BLaER1 (cell line): ENCODE measurements around the gene PRKCE.

Experiments
- H3K27ac ChIP-seq: shearing (Covaris generic); formaldehyde crosslinking; 2 replicates; pipeline ENCODE4 v1.8.1; 2022
- H3K27me3 ChIP-seq: shearing (Covaris generic); formaldehyde crosslinking; 2 replicates; pipeline ENCODE4 v1.8.1; 2022
- H3K36me3 ChIP-seq: shearing (Covaris generic); formaldehyde crosslinking; 2 replicates; pipeline ENCODE4 v1.8.1; 2022
- H3K4me1 ChIP-seq: shearing (Covaris generic); formaldehyde crosslinking; 2 replicates; pipeline ENCODE4 v1.8.1; 2022
- H3K4me2 ChIP-seq: shearing (Covaris generic); formaldehyde crosslinking; 2 replicates; pipeline ENCODE4 v1.8.1; 2022
- H3K4me3 ChIP-seq: shearing (Covaris generic); formaldehyde crosslinking; 2 replicates; pipeline ENCODE4 v1.8.1; 2022
- H3K9ac ChIP-seq: shearing (Covaris generic); formaldehyde crosslinking; 2 replicates; pipeline ENCODE4 v1.8.1; 2022
- H3K9me3 ChIP-seq: shearing (Covaris generic); formaldehyde crosslinking; 2 replicates; pipeline ENCODE4 v1.8.1; 2022
- H4K20me1 ChIP-seq: shearing (Covaris generic); formaldehyde crosslinking; 2 replicates; pipeline ENCODE4 v1.8.1; 2022
- Cebpa-rat ChIP-seq: shearing (Covaris generic); IDR thresholded peaks from 2 replicates; pipeline ENCODE4 v1.8.1; 2022

Gene PRKCE

DNA sequence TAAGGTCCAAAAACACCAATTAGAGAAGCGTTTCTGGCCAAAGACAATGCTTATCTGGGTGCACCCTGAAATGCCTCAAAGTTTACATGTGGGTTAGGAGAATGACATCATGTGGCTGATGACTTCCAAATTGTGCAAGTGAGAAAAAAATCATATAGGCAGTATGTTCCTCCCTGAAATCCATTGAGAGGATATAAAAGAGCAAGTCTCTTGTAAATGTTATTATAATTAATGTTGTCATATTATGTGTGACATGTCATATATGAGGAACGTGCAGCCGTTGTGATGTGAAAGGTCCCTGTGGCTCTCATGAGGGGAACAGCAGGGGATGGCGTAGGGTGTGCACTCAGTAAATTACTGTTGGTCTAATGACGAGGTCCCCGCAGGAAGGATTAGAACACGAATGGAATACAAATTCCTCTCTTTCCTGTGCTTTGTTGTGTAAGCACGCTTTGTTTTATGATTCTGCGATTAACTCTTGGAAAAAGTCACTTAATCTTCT, 290.8 kb downstream of the PRKCE start:
- H3K4me2 ChIP-seq, result no peak overlapping the region
- peaks cover 100% of the 10 kb centered on the region for H4K20me1 ChIP-seq
- H3K36me3 ChIP-seq, result peaks cover 73% of the 10 kb centered on the region
- H3K4me1 ChIP-seq, result peaks cover 19% of the 10 kb centered on the region
- H3K9me3 ChIP-seq, result no peaks in the 10 kb centered on the region
- H3K27ac ChIP-seq, result no peak overlapping the region
- no peak overlapping the region for H3K4me3 ChIP-seq
- no peak for TF ChIP-seq Cebpa-rat
- no peak overlapping the region for H3K9ac ChIP-seq
- H3K27me3 ChIP-seq, result no peaks in the 10 kb centered on the region

DNA sequence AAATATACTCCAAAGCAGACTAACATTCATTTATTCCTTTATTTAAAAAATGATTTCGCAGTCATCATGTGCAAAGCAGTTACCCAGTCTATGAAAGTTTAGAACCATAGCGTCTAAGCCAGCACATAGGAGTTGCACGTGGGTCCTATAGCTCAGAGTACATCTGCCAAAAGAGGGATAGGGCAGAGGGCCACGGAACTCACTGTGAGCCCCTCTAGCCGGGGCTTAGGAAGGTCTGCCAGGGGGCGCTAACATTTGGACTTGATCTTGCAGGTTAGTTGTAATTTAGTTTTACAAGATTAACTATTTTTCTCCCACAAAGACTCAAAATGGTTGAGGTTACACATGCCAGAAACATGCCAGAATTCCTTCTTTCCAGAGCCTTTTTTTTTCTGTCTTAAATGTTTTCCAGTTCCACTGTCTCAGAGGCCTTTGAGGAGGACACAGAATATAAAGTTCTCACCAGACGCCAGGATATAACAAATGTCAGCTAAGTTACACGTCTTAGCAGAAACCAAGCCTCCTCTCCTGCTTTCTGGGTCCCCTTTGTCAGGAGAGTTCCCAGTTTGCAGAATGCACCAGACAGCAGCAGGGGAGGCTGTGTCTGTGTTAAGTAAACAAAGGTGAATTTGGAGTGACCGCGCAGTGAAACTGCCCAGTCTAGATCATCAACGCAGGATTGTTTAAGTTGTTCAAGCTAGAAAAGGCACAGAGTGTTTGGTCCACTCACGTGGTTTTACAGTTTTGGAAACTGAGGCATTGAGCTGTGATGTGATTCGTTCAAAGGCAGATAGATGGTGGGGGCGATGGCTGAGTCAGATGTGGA, 292.0 kb downstream of the PRKCE start:
- H3K4me2 ChIP-seq, result no peak overlapping the region

DNA sequence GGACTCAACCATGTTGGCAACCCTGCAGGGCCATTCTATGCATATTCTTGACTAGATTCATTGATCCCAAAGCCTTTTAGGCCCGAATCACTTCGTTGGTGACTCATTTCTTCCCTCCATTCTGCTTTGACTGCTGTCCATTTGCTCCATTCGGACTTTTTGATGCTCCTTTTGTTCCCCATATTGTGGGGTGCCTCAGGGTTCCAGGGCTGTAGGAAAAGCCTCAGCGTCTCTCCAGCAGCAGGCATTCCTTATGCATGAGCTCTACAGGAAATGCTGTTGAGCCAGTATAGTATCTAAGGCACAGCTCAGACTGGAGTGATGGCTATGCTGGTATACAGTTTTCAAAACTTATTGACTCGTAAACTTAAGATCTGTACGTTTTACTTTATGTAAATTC, 292.6 kb downstream of the PRKCE start:
- H4K20me1 ChIP-seq, result peaks cover 100% of the 10 kb centered on the region
- no peaks in the 10 kb centered on the region for H3K9me3 ChIP-seq
- H3K9ac ChIP-seq, result no peak overlapping the region
- no peak overlapping the region for H3K4me2 ChIP-seq
- H3K36me3 ChIP-seq, result peaks cover 56% of the 10 kb centered on the region
- H3K27ac ChIP-seq, result no peak overlapping the region
- peaks cover 21% of the 10 kb centered on the region for H3K4me1 ChIP-seq
- H3K27me3 ChIP-seq, result no peaks in the 10 kb centered on the region
- no peak overlapping the region for H3K4me3 ChIP-seq
- no peak for TF ChIP-seq Cebpa-rat

More for the DNA sequence above, 292.0 kb downstream of the PRKCE start:
- Histone ChIP-seq H3K27me3 (no peaks in the 10 kb centered on the region), H3K36me3 (peaks cover 63% of the 10 kb centered on the region), H3K9me3 (no peaks in the 10 kb centered on the region), H3K9ac (no peak overlapping the region), H3K4me3 (no peak overlapping the region), H3K4me1 (peaks cover 19% of the 10 kb centered on the region), H3K27ac (no peak overlapping the region), H4K20me1 (peaks cover 100% of the 10 kb centered on the region)
- TF ChIP-seq Cebpa-rat, result no peak

- Histone ChIP-seq H3K27me3 (no peaks in the 10 kb centered on the region), H3K4me3 (no peak overlapping the region), H3K9me3 (no peaks in the 10 kb centered on the region), H3K36me3 (peaks cover 44% of the 10 kb centered on the region), H4K20me1 (peaks cover 100% of the 10 kb centered on the region), H3K4me1 (peaks cover 34% of the 10 kb centered on the region), H3K9ac (no peak overlapping the region), H3K4me2 (peak overlapping the region; percentile 8; the same call in 1 of the 2 replicates), H3K27ac (no peak overlapping the region)
- no peak for TF ChIP-seq Cebpa-rat
Measured at GRCh38 chr2:45945302-45945717, 293.8 kb downstream of the PRKCE start.

GRCh38 chr2:45946023-45946422, 294.5 kb downstream of the PRKCE start:
- Histone ChIP-seq H3K36me3 (peaks cover 47% of the 10 kb centered on the region), H3K4me1 (peaks cover 41% of the 10 kb centered on the region), H4K20me1 (peaks cover 100% of the 10 kb centered on the region), H3K4me3 (no peak overlapping the region), H3K9me3 (no peaks in the 10 kb centered on the region), H3K4me2 (peak overlapping the region; percentile 8; the same call in 1 of the 2 replicates), H3K27me3 (no peaks in the 10 kb centered on the region), H3K9ac (no peak overlapping the region), H3K27ac (no peak overlapping the region)
- TF ChIP-seq Cebpa-rat, result no peak

DNA sequence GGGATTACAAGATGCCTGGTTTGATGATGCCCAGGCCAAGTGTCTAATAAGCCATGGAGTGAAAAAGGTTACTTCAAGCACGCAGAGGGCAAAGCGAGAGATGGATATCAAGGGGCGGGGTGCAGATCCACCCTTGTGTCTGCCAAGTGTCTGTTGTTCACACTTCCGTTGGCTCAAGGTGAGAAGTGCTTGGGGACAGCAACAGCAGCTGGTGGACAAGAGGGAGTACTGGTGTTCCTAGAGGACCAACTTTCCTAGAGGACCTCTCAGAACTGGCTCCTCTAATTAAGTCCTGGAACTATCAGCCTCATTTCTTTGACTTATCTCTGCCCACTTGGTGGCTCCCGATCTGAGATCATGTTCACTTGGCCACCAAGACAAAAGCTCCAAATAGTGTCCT, 299.1 kb downstream of the PRKCE start:
- H3K4me2 ChIP-seq, result peak overlapping the region; percentile 23
- H3K9me3 ChIP-seq, result no peaks in the 10 kb centered on the region
- no peak overlapping the region for H3K4me3 ChIP-seq
- TF ChIP-seq Cebpa-rat, result no peak
- H3K4me1 ChIP-seq, result peaks cover 34% of the 10 kb centered on the region
- peaks cover 22% of the 10 kb centered on the region for H3K36me3 ChIP-seq
- no peak overlapping the region for H3K9ac ChIP-seq
- no peak overlapping the region for H3K27ac ChIP-seq
- peaks cover 100% of the 10 kb centered on the region for H4K20me1 ChIP-seq
- H3K27me3 ChIP-seq, result no peaks in the 10 kb centered on the region

DNA sequence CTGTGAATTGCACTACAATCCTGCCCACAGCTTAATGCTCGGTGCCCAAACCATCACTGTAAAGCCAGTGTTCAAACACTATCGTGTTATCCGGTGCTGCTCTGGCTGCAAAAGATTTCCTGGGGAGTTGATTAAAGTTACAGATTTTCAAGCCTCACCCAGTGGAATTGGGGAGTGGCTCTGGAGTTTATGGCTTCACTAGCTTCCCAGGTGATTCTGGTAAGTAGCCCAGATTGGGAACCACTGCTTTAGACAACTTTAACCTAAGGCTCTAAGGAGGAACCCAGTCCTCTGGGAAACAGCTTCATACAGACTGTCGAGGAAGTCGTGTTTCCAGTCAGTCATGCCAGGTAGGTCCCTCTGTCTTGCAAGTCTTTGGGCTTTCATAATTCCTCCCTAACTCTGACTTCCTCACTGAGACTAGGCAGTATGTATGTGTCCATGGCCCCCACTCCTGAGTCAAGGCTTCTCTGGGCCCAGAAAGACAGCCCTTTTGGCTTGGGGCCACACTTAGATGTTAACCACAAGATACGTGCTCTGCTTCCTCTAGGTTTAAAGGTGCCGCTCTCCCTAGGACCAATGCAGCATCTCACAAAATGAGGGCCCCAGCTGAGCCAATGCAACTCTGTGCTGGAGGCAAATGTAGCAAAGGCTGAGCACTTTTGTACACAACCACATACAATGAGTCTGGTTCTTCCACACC, 299.7 kb downstream of the PRKCE start:
- H3K9me3 ChIP-seq, result no peaks in the 10 kb centered on the region
- no peak overlapping the region for H3K27ac ChIP-seq
- no peak for TF ChIP-seq Cebpa-rat
- H4K20me1 ChIP-seq, result peaks cover 100% of the 10 kb centered on the region
- H3K36me3 ChIP-seq, result peaks cover 16% of the 10 kb centered on the region
- no peak overlapping the region for H3K9ac ChIP-seq
- H3K4me1 ChIP-seq, result peaks cover 28% of the 10 kb centered on the region
- H3K4me2 ChIP-seq, result no peak overlapping the region; the same call in 1 of the 2 replicates
- no peak overlapping the region for H3K4me3 ChIP-seq
- H3K27me3 ChIP-seq, result no peaks in the 10 kb centered on the region

DNA sequence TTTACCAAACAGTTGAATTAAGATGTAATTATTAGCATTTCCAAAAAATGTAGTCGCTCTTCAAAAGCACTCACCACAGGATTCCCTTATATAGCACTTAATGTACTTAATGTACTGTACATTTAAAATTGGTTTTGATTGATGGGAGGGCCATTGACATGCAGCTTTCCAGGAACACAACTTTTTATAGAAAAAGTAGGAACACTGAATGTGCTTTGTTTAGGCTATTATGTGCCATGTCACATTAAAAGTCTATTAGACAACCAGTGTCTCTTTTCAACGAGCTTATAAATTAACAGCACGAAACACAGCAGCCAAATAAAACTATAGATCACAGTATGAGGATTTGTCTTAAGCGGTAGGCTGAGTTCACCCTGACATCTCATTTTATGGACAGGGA, 301.1 kb downstream of the PRKCE start:
- TF ChIP-seq Cebpa-rat, result no peak
- Histone ChIP-seq H4K20me1 (peaks cover 100% of the 10 kb centered on the region), H3K4me2 (no peak overlapping the region), H3K36me3 (peaks cover 13% of the 10 kb centered on the region), H3K27me3 (no peaks in the 10 kb centered on the region), H3K9me3 (no peaks in the 10 kb centered on the region), H3K27ac (no peak overlapping the region), H3K4me3 (no peak overlapping the region), H3K9ac (no peak overlapping the region), H3K4me1 (peaks cover 27% of the 10 kb centered on the region)

GRCh38 chr2:45953376-45954027, 302.0 kb downstream of the PRKCE start:
- no peak for TF ChIP-seq Cebpa-rat
- peaks cover 100% of the 10 kb centered on the region for H4K20me1 ChIP-seq
- H3K36me3 ChIP-seq, result peaks cover 13% of the 10 kb centered on the region
- no peaks in the 10 kb centered on the region for H3K27me3 ChIP-seq
- H3K9ac ChIP-seq, result no peak overlapping the region
- no peaks in the 10 kb centered on the region for H3K9me3 ChIP-seq
- peaks cover 27% of the 10 kb centered on the region for H3K4me1 ChIP-seq
- H3K4me2 ChIP-seq, result no peak overlapping the region
- no peak overlapping the region for H3K4me3 ChIP-seq
- no peak overlapping the region for H3K27ac ChIP-seq
